PC-3 (cell line): ENCODE results near the gene NPEPL1. TPM values are rescaled to one million over a fixed set of nuclear protein-coding genes. Genes with fewer than 3 reads are reported as not detected.

Experiments used
- ATAC-seq: fragments of 200-7000 bp; cut with Tn5 transposase; 2 replicates; pipeline ENCODE4 v1.9.1; 2020; ENCODE audit warnings: mild to moderate bottlenecking, moderate library complexity
- BruUV-seq: library from RNA; stranded (reverse); fragments of 400-500 nt; replicated peaks from 2 replicates; lab custom pipeline; 2021; lab: Mats Ljungman, UMichigan
- CTCF ChIA-PET: fragments of 300-600 bp; sonication (Branson Sonifier 250); formaldehyde crosslinking; loops from one replicate; lab custom pipeline; 2022; ENCODE audit warnings: antibody characterized with exemption; lab: Charles Lee
- POLR2A ChIA-PET: fragments of 300-600 bp; sonication (Branson Sonifier 250); formaldehyde crosslinking; loops from one replicate; lab custom pipeline; 2022; ENCODE audit warnings: antibody characterized with exemption; ENCODE audit not compliant: unreplicated experiment; lab: Charles Lee
- DNase-seq: peaks from one replicate; pipeline ENCODE4 v3.0.0-alpha.2; 2015
- H2AFZ ChIP-seq: fragments of 300-600 bp; sonication (generic); 2 replicates; pipeline ENCODE4 v1.6.0; 2016; ENCODE audit warnings: antibody characterized with exemption, low read length
- H3F3A ChIP-seq: fragments of 300-600 bp; sonication (generic); one replicate; pipeline ENCODE4 v1.6.0; 2017; ENCODE audit warnings: antibody characterized with exemption, low read length, control low read depth, mild to moderate bottlenecking; ENCODE audit not compliant: unreplicated experiment
- H3K27ac ChIP-seq: fragments of 300-600 bp; sonication (generic); 2 replicates; pipeline ENCODE4 v1.5.1; 2016; ENCODE audit warnings: mild to moderate bottlenecking, low read length
- H3K27me3 ChIP-seq: fragments of 300-600 bp; sonication (generic); 2 replicates; pipeline ENCODE4 v1.6.1; 2016; ENCODE audit warnings: low read length, mixed read lengths
- H3K36me3 ChIP-seq: fragments of 300-600 bp; sonication (generic); 2 replicates; pipeline ENCODE4 v1.6.1; 2016; ENCODE audit warnings: low read depth, mixed run types, low read length, mixed read lengths
- H3K4me1 ChIP-seq: fragments of 300-600 bp; sonication (generic); 2 replicates; pipeline ENCODE4 v1.5.1; 2016; ENCODE audit warnings: low read length; ENCODE audit not compliant: insufficient read depth
- H3K4me2 ChIP-seq: fragments of 300-600 bp; sonication (generic); 2 replicates; pipeline ENCODE4 v1.6.0; 2016; ENCODE audit warnings: low read length
- H3K4me3 ChIP-seq: fragments of 300-600 bp; sonication (generic); 2 replicates; pipeline ENCODE4 v1.5.1; 2016; ENCODE audit warnings: mild to moderate bottlenecking, low read length, mixed read lengths
- H3K79me2 ChIP-seq: fragments of 300-600 bp; sonication (generic); 2 replicates; pipeline ENCODE4 v1.6.1; 2017; ENCODE audit warnings: low read length, mixed read lengths
- H3K9ac ChIP-seq: fragments of 300-600 bp; sonication (generic); 2 replicates; pipeline ENCODE4 v1.6.0; 2016; ENCODE audit warnings: mild to moderate bottlenecking, low read length
- H3K9me2 ChIP-seq: fragments of 300-600 bp; sonication (generic); replicated peaks from 2 replicates; pipeline ENCODE4 v1.6.1; 2016; ENCODE audit warnings: mixed run types, low read length, mixed read lengths
- H3K9me3 ChIP-seq: fragments of 300-600 bp; sonication (generic); 2 replicates; pipeline ENCODE4 v1.6.1; 2016; ENCODE audit warnings: low read length, mixed read lengths
- H4K20me1 ChIP-seq: fragments of 300-600 bp; sonication (generic); 2 replicates; pipeline ENCODE4 v1.6.1; 2016; ENCODE audit warnings: low read length, mixed read lengths
- EZH2 ChIP-seq: fragments of 300-600 bp; sonication (generic); IDR thresholded peaks from one replicate; pipeline ENCODE4 v1.6.1; 2017; ENCODE audit warnings: antibody characterized with exemption, mild to moderate bottlenecking, low read length; ENCODE audit not compliant: unreplicated experiment
- EZH2phosphoT487 ChIP-seq: fragments of 300-600 bp; sonication (generic); IDR thresholded peaks from 2 replicates; pipeline ENCODE4 v1.6.1; 2018; ENCODE audit warnings: mild to moderate bottlenecking, antibody characterized with exemption, low read length, borderline replicate concordance
- intact Hi-C: fragments of 100-400 bp; cut with micrococcal nuclease; formaldehyde crosslinking; loops from 2 replicates; pipeline ENCODE4 v1.9.0; 2023
- total RNA-seq: library from RNA; depleted of rRNA; stranded (reverse); fragments of >200 nt; gene quantifications from 2 replicates; pipeline ENCODE4 v1.2.3, GENCODE V29; 2014
- TF ChIP-seq, protein P1 (sequence below): fragments of 300-600 bp; sonication (generic); conservative IDR thresholded peaks from 2 replicates; pipeline ENCODE4 v1.5.1; 2017; ENCODE audit warnings: antibody characterized with exemption, low read depth, mild to moderate bottlenecking, low read length

The NPEPL1 gene
- total RNA-seq, 1 experiment from 2014 or later, result 49.7 TPM

DNA sequence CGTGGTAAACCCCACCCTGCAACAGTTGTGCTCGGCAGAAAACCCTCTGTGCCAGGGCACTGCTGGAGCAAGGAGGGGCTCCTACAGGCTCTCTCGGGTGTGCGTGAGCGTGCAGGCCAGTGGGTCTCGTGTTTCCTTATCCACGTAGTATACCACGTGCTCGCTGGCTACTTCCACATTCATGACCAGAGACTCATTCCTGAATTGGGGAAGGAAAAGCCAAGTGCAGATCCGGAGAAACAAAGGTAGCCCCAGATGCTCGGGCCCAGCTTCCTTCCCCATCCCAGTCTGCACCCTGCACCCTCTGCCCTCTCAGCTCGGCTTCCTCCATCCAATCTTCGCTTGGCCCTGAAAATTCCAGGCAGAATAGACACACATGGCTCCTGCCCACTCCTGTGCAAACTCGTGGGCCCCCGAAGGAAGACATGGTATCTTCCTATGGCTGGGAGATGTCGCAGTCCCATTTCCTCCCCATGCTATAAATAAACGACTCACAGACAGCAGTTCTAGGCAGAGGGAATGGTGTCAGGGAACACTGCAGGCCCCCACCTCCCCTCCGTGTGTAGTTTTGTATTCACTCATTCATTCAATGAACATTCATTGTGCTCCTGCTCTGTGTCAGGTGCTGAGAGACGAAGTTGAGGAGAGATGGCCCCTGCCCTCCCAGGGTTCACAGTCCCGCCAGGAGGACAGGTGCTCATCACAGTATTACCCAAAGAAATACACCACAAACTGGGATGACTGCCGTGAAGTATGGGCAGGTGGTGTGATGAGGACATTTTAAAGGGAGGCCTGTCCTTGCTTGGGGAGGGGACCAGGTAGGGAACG lies 29.6 kb downstream of the NPEPL1 start:
- H3K9me2 ChIP-seq, result no peaks in the 10 kb centered on the region
- DNase-seq (no peak), ATAC-seq (no peak)
- no peak overlapping the region for H2AFZ ChIP-seq
- H3K4me1 ChIP-seq, result no peaks in the 10 kb centered on the region
- TF ChIP-seq, protein P1, sequence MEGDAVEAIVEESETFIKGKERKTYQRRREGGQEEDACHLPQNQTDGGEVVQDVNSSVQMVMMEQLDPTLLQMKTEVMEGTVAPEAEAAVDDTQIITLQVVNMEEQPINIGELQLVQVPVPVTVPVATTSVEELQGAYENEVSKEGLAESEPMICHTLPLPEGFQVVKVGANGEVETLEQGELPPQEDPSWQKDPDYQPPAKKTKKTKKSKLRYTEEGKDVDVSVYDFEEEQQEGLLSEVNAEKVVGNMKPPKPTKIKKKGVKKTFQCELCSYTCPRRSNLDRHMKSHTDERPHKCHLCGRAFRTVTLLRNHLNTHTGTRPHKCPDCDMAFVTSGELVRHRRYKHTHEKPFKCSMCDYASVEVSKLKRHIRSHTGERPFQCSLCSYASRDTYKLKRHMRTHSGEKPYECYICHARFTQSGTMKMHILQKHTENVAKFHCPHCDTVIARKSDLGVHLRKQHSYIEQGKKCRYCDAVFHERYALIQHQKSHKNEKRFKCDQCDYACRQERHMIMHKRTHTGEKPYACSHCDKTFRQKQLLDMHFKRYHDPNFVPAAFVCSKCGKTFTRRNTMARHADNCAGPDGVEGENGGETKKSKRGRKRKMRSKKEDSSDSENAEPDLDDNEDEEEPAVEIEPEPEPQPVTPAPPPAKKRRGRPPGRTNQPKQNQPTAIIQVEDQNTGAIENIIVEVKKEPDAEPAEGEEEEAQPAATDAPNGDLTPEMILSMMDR, result no peak
- TF ChIP-seq EZH2 (no peak), EZH2phosphoT487 (no peak)
- H3K79me2 ChIP-seq, result no peaks in the 10 kb centered on the region
- H4K20me1 ChIP-seq, result no peaks in the 10 kb centered on the region
- no peaks in the 10 kb centered on the region for H3F3A ChIP-seq
- POLR2A ChIA-PET, result no interaction called here
- no peak overlapping the region for H3K4me2 ChIP-seq
- H3K36me3 ChIP-seq, result no peaks in the 10 kb centered on the region
- CTCF ChIA-PET, result no interaction called here
- BruUV-seq, result no TSS peak
- no peaks in the 10 kb centered on the region for H3K9me3 ChIP-seq
- H3K27ac ChIP-seq, result no peak overlapping the region
- H3K4me3 ChIP-seq, result no peak overlapping the region
- peaks cover 57% of the 10 kb centered on the region for H3K27me3 ChIP-seq
- H3K9ac ChIP-seq, result no peak overlapping the region
- intact Hi-C loops, result no loop called here

DNA sequence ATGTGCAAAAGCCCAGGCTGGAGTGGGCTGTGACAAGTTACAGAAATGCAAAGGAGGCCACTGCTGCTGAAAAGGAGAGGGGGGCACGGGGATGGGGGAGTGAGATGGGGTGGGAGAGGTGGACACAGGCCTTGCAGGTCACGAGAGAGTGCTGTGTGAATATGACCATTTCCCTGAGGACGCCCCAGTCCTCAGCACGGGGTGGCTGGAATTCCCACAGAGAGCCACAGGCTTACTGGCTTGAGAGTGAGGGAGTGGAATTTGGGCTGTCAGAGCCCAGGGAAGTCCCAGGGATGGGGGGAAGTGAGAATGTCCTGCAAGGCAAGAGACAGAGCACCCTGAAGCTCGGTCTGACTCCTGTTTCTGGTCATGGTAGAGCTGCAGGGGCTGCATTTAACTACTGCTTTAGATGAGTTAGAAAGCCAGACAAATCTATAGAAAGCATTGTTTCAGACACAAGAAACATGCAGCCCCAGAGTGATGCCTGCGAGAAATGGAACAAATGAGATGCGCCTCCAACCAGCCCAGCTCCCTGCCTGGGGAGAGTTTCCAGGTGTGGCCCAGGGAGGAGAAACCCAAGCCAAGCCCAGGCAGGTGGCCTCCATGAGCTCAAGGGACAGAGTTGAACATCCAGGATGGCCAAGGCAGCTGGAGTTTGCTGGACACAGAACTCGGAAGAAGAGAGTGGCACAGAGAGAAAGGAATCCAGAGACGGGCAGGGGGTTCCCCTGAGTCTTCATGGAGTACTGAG lies 30.5 kb downstream of the NPEPL1 start:
- no TSS peak for BruUV-seq
- Histone ChIP-seq H3K9me3 (no peaks in the 10 kb centered on the region), H3K4me2 (no peak overlapping the region), H3K79me2 (no peaks in the 10 kb centered on the region), H3K36me3 (no peaks in the 10 kb centered on the region), H3K4me3 (no peak overlapping the region), H3K27ac (no peak overlapping the region), H3K9me2 (no peaks in the 10 kb centered on the region), H3K4me1 (no peaks in the 10 kb centered on the region), H3F3A (no peaks in the 10 kb centered on the region), H3K9ac (no peak overlapping the region), H2AFZ (no peak overlapping the region), H4K20me1 (no peaks in the 10 kb centered on the region), H3K27me3 (peaks cover 64% of the 10 kb centered on the region)
- DNase-seq, result no peak
- ChIA-PET POLR2A (no interaction called here), CTCF (no interaction called here)
- no peak for TF ChIP-seq EZH2
- TF ChIP-seq, protein P1, result no peak
- TF ChIP-seq EZH2phosphoT487, result no peak
- intact Hi-C loops, result no loop called here
- no peak for ATAC-seq
